HG02678 (cell line): ENCODE data around the gene EHBP1.

Source experiments
- ATAC-seq: cut with Tn5 transposase; IDR thresholded peaks from one replicate; pipeline ENCODE4 v1.9.1; 2021; ENCODE audit warnings: mild to moderate bottlenecking, moderate library complexity; ENCODE audit not compliant: unreplicated experiment

EHBP1 gene

GRCh38 chr2:62939735-62940491, 234.4 kb downstream of the EHBP1 start:
- no peak for ATAC-seq

GRCh38 chr2:62940697-62941096, 235.2 kb downstream of the EHBP1 start:
- ATAC-seq: no peak

GRCh38 chr2:62941413-62941812, 235.9 kb downstream of the EHBP1 start:
- ATAC-seq: no peak

GRCh38 chr2:62944362-62944761, 238.8 kb downstream of the EHBP1 start:
- ATAC-seq: no peak

- no peak for ATAC-seq
These were observed 241.9 kb downstream of the EHBP1 start for GRCh38 chr2:62947403-62947802.

GRCh38 chr2:62956651-62957050, 251.1 kb downstream of the EHBP1 start:
- ATAC-seq: no peak

GRCh38 chr2:62958206-62958605, 252.7 kb downstream of the EHBP1 start:
- no peak for ATAC-seq

GRCh38 chr2:62964050-62964449, 258.5 kb downstream of the EHBP1 start:
- ATAC-seq: no peak

- no peak for ATAC-seq
These were observed 259.2 kb downstream of the EHBP1 start for GRCh38 chr2:62964671-62965070.

- no peak for ATAC-seq
These were observed 261.5 kb downstream of the EHBP1 start for GRCh38 chr2:62966991-62967390.

- ATAC-seq: no peak
These were observed 262.7 kb downstream of the EHBP1 start for GRCh38 chr2:62968168-62968567.

GRCh38 chr2:62968668-62969067, 263.2 kb downstream of the EHBP1 start:
- no peak for ATAC-seq

- no peak for ATAC-seq
These were observed 266.4 kb downstream of the EHBP1 start for GRCh38 chr2:62971936-62972335.

- no peak for ATAC-seq
These were observed 267.1 kb downstream of the EHBP1 start for GRCh38 chr2:62972601-62973000.

- ATAC-seq: no peak
These were observed 269.5 kb downstream of the EHBP1 start for GRCh38 chr2:62974999-62975398.

GRCh38 chr2:62991605-62992004, 286.1 kb downstream of the EHBP1 start:
- no peak for ATAC-seq

- ATAC-seq: no peak
These were observed 287.0 kb downstream of the EHBP1 start for GRCh38 chr2:62992561-62992960.

GRCh38 chr2:62994206-62994605, 288.7 kb downstream of the EHBP1 start:
- ATAC-seq: no peak

- ATAC-seq: no peak
These were observed 291.1 kb downstream of the EHBP1 start for GRCh38 chr2:62996534-62997186.

GRCh38 chr2:62998949-62999348, 293.4 kb downstream of the EHBP1 start:
- ATAC-seq: no peak

GRCh38 chr2:62999905-63000304, 294.4 kb downstream of the EHBP1 start:
- no peak for ATAC-seq

- no peak for ATAC-seq
These were observed 295.3 kb downstream of the EHBP1 start for GRCh38 chr2:63000801-63001200.

- no peak for ATAC-seq
These were observed 296.1 kb downstream of the EHBP1 start for GRCh38 chr2:63001576-63001975.
